Upper lobe of left lung (tissue), 4 donors: ENCODE results near the gene PDE4D.

Experiments
- CTCF ChIP-seq, 6 experiments: fragments of 450-650 bp in 4 of 6; fragments of 200-600 bp in 2 of 6; sonication (generic) in 2 of 6; IDR thresholded peaks; one replicate each; pipeline ENCODE4 v1.5.1; 2016 to 2019; ENCODE audit warnings: antibody characterized with exemption in 6 of 6
- EP300 ChIP-seq, 4 donors: sonication (generic); formaldehyde crosslinking; IDR thresholded peaks; one replicate each; pipeline ENCODE4 v1.5.1; 2017; ENCODE audit warnings: antibody characterized with exemption in 4 of 4, control low read depth in 2 of 4
- POLR2A ChIP-seq, 4 donors: fragments of 450-650 bp; IDR thresholded peaks; one replicate each; pipeline ENCODE4 v1.5.1; 2016 to 2017; ENCODE audit warnings: antibody characterized with exemption in 4 of 4, mild to moderate bottlenecking in 2 of 4

DNA sequence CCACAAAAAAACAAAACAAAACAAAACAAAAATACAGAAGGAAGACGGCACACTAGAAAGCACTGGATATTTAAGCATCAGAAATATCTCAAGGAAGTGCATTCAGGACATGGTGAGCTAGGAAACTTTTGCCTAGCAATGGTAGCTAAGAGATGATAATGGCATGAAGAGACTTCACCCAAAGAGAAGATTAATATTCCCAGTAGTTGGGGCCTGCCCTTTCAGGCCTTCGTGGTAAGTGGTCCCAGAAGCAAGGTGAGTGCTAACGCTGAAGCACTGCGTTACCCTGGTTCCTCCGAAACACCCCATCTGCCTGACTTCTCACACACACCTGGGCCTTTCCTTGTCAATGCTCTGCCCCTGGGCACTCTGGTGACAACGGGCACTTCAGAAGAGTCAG, 725.5 kb downstream of the PDE4D start:
- TF ChIP-seq CTCF (IDR thresholded peaks at IDR 0.05) (no peak), POLR2A (IDR thresholded peaks at IDR 0.05) (no peak), EP300 (IDR thresholded peaks at IDR 0.05) (no peak)
